Measurements from ENCODE around the gene LRRC8B. TPM values are rescaled to one million over a fixed set of nuclear protein-coding genes. Genes with fewer than 3 reads are reported as not detected.
A peak's percentile ranks its signal among the peaks of the same experiment; 100 is the strongest.

The LRRC8B gene
- total and polyA plus RNA-seq, 2 experiments from 2014 or later, result 4.6 to 5.1 TPM

- Histone ChIP-seq H3K4me1 (ENCODE audit: insufficient read depth) (no peaks in the 10 kb centered on the region), H3K4me3 (no peak overlapping the region), H2AFZ (no peak overlapping the region)
These were observed 26.4 kb downstream of the LRRC8B start for GRCh38 chr1:89550995-89551394.

GRCh38 chr1:89552471-89553081, 27.9 kb downstream of the LRRC8B start:
- Histone ChIP-seq H3K27me3 (no peaks in the 10 kb centered on the region), H2AFZ (no peak overlapping the region), H3K9me3 (ENCODE audit: low read depth) (no peaks in the 10 kb centered on the region), H3K4me1 (ENCODE audit: insufficient read depth) (no peaks in the 10 kb centered on the region), H3K4me2 (peak overlapping the region; percentile 52), H3K4me3 (no peak overlapping the region), H3K36me3 (replicated peaks; ENCODE audit: insufficient read depth, low read depth) (no peaks in the 10 kb centered on the region), H4K20me1 (ENCODE audit: insufficient read depth, poor library complexity, severe bottlenecking) (no peaks in the 10 kb centered on the region), H3K9me2 (replicated peaks; ENCODE audit: insufficient read depth) (no peaks in the 10 kb centered on the region), H3K27ac (peak overlapping the region; percentile 13), H3K79me2 (no peaks in the 10 kb centered on the region)
- TF ChIP-seq EZH2phosphoT487 (IDR thresholded peaks at IDR 0.05; ENCODE audit: low read depth, severe bottlenecking, unreplicated experiment), result no peak
- no peak for TF ChIP-seq CTCF (IDR thresholded peaks at IDR 0.05; ENCODE audit: poor library complexity)
- TF ChIP-seq EZH2 (IDR thresholded peaks at IDR 0.05; ENCODE audit: borderline replicate concordance), result no peak
- WGBS (ENCODE audit: low lambda C conversion rate, missing lambda C conversion rate), result 51% methylated on average over 2 of the region's 2 CpGs
- DNase-seq (ENCODE audit: low spot score), result no peak

More at GRCh38 chr1:89550995-89551394, 26.4 kb downstream of the LRRC8B start:
- DNase-seq (ENCODE audit: low spot score), result no peak
- Histone ChIP-seq H3K27ac (no peak overlapping the region), H3K27me3 (no peaks in the 10 kb centered on the region), H4K20me1 (ENCODE audit: insufficient read depth, poor library complexity, severe bottlenecking) (no peaks in the 10 kb centered on the region), H3K36me3 (replicated peaks; ENCODE audit: insufficient read depth, low read depth) (no peaks in the 10 kb centered on the region), H3K9me2 (replicated peaks; ENCODE audit: insufficient read depth) (no peaks in the 10 kb centered on the region), H3K9me3 (ENCODE audit: low read depth) (no peaks in the 10 kb centered on the region), H3K4me2 (no peak overlapping the region), H3K79me2 (no peaks in the 10 kb centered on the region)
- WGBS (ENCODE audit: low lambda C conversion rate, missing lambda C conversion rate), result 57% methylated on average over 5 of the region's 5 CpGs
- TF ChIP-seq EZH2 (IDR thresholded peaks at IDR 0.05; ENCODE audit: borderline replicate concordance), result no peak
- no peak for TF ChIP-seq CTCF (IDR thresholded peaks at IDR 0.05; ENCODE audit: poor library complexity)
- no peak for TF ChIP-seq EZH2phosphoT487 (IDR thresholded peaks at IDR 0.05; ENCODE audit: low read depth, severe bottlenecking, unreplicated experiment)

- Histone ChIP-seq H3K27me3 (no peaks in the 10 kb centered on the region), H3K9me2 (replicated peaks; ENCODE audit: insufficient read depth) (no peaks in the 10 kb centered on the region), H3K4me2 (peak overlapping the region; percentile 52), H2AFZ (no peak overlapping the region), H3K4me1 (ENCODE audit: insufficient read depth) (no peaks in the 10 kb centered on the region), H3K27ac (peak overlapping the region; percentile 13), H3K4me3 (no peak overlapping the region), H3K79me2 (no peaks in the 10 kb centered on the region), H3K9me3 (ENCODE audit: low read depth) (no peaks in the 10 kb centered on the region), H4K20me1 (ENCODE audit: insufficient read depth, poor library complexity, severe bottlenecking) (no peaks in the 10 kb centered on the region), H3K36me3 (replicated peaks; ENCODE audit: insufficient read depth, low read depth) (no peaks in the 10 kb centered on the region)
- TF ChIP-seq CTCF (IDR thresholded peaks at IDR 0.05; ENCODE audit: poor library complexity), result no peak
- no peak for TF ChIP-seq EZH2phosphoT487 (IDR thresholded peaks at IDR 0.05; ENCODE audit: low read depth, severe bottlenecking, unreplicated experiment)
- DNase-seq (ENCODE audit: low spot score), result no peak
- WGBS (ENCODE audit: low lambda C conversion rate, missing lambda C conversion rate), result 96% methylated on average over 1 of the region's 1 CpG
These were observed 28.5 kb downstream of the LRRC8B start for GRCh38 chr1:89553157-89553556.

All from hepatocyte (in vitro differentiated cells).